GM12891 (cell line): ENCODE measurements around the gene WSCD1.

Experiments
- POLR2A ChIP-seq: IDR thresholded peaks from 2 replicates; pipeline ENCODE4 v1.6.1; 2011; ENCODE audit warnings: low read depth, low read length, control low read depth
- POLR2AphosphoS5 ChIP-seq: IDR thresholded peaks from 2 replicates; pipeline ENCODE4 v1.6.1; 2011; ENCODE audit warnings: low read depth, low read length, control low read depth
- POU2F2 ChIP-seq: IDR thresholded peaks from 2 replicates; pipeline ENCODE4 v1.6.1; 2011; ENCODE audit warnings: low read depth, mild to moderate bottlenecking, control low read depth, low read length, moderate library complexity
- TAF1 ChIP-seq: IDR thresholded peaks from 2 replicates; pipeline ENCODE4 v1.6.1; 2011; ENCODE audit warnings: low read depth, low read length, control low read depth

DNA sequence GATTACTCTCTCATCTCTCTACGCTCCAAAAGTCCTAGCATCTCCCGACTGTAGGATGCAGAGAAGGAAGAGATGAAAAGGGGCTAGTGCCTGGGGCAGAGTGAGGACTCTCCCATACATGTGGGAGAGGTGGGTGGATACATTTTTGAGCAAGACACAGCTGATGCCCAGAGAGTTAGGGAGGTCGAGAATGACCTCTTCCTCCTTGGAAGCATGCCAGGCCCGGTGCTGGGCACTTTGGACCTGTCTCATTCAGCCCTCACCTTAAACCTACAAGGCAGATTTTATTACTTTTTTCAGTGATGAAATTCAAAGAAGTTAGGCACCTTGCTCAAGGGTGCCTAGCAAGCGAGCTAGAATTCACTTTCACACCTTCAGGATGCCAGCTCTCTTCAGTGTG is 38.2 kb downstream of the WSCD1 start:
- TF ChIP-seq TAF1 (no peak), POLR2A (no peak), POU2F2 (no peak), POLR2AphosphoS5 (no peak)
